K562 (cell line): ENCODE measurements around the gene ETNK2. TPM values are rescaled to one million over a fixed set of nuclear protein-coding genes. Genes with fewer than 3 reads are reported as not detected.

Experiments used
- ATAC-seq: fragments of 200-7000 bp; cut with Tn5 transposase; 3 replicates; pipeline ENCODE4 v1.9.1; 2020; ENCODE audit warnings: moderate library complexity
- BruUV-seq: library from RNA; stranded (reverse); fragments of 400-500 nt; replicated peaks from 2 replicates; lab custom pipeline; 2021; lab: Mats Ljungman, UMichigan
- CTCF ChIA-PET: fragments of 300-600 bp; formaldehyde crosslinking; extraction: SDS; loops from one replicate; lab custom pipeline; 2021; ENCODE audit warnings: low intra/inter-chr PET ratio; lab: Yijun Ruan, JAX
- POLR2A ChIA-PET: fragments of 300-600, 350-650 bp; sonication (Branson Sonifier 250); formaldehyde crosslinking; extraction: SDS; loops from one replicate; lab custom pipeline; 2021; ENCODE audit warnings: antibody characterized with exemption, inconsistent platforms; lab: Yijun Ruan, JAX
- DNase-seq, 4 experiments: peaks; one replicate each; pipeline versions ENCODE4 v3.0.0 to v3.0.0-alpha.2; 2011 to 2018; ENCODE audit warnings: low spot score in 3 of 4, mixed read lengths in 3 of 4; ENCODE audit errors: extremely low read depth in 1 of 4
- FAIRE-seq: peaks from 2 replicates; lab custom pipeline; 2011; peaks lifted over from hg19 to GRCh38; lab: Jason Lieb, UNC
- H2AFZ ChIP-seq: 2 replicates; pipeline ENCODE4 v1.6.0; 2011; ENCODE audit warnings: low read depth, low read length, control low read depth, inconsistent platforms
- H3K27ac ChIP-seq: fragments of 200-600 bp; 3 replicates; pipeline ENCODE4 v1.8.0; 2011; ENCODE audit warnings: low read depth, mild to moderate bottlenecking, control low read depth, inconsistent platforms, low read length, moderate library complexity, mixed read lengths; ENCODE audit errors: extremely low read depth
- H3K27me3 ChIP-seq, 2 experiments: fragments of 300-600 bp in 1 of 2; 2 replicates in 1 of 2; 3 replicates in 1 of 2; pipeline versions ENCODE4 v1.6.0 to v1.8.0; 2011; ENCODE audit warnings: inconsistent platforms in 2 of 2, low read length in 2 of 2, mild to moderate bottlenecking in 1 of 2, mixed read lengths in 1 of 2, moderate library complexity in 1 of 2; ENCODE audit not compliant: control insufficient read depth in 2 of 2, insufficient read depth in 2 of 2
- H3K36me3 ChIP-seq: fragments of 300-600 bp; 3 replicates; pipeline ENCODE4 v1.8.0; 2011; ENCODE audit warnings: mild to moderate bottlenecking, low read length, inconsistent platforms; ENCODE audit not compliant: control insufficient read depth, insufficient read depth
- H3K4me1 ChIP-seq, 2 experiments: fragments of 200-600 bp in 1 of 2; replicated peaks in 1 of 2; 2 replicates in 1 of 2; 3 replicates in 1 of 2; pipeline versions ENCODE4 v1.5.1 to v1.8.0; 2011; ENCODE audit warnings: inconsistent platforms in 2 of 2, low read length in 2 of 2, mild to moderate bottlenecking in 1 of 2, mixed read lengths in 1 of 2, moderate library complexity in 1 of 2; ENCODE audit not compliant: control insufficient read depth in 2 of 2, insufficient read depth in 2 of 2
- H3K4me2 ChIP-seq: 2 replicates; pipeline ENCODE4 v1.6.1; 2011; ENCODE audit warnings: low read length, control low read depth, inconsistent platforms, mixed read lengths; ENCODE audit not compliant: insufficient read depth
- H3K4me3 ChIP-seq: fragments of 200-600 bp; sonication (generic), shearing (Covaris generic); 2 replicates; pipeline ENCODE4 v1.5.1; 2016; ENCODE audit warnings: control low read depth, inconsistent platforms
- H3K79me2 ChIP-seq: fragments of 200-600 bp; 3 replicates; pipeline ENCODE4 v1.8.0; 2011; ENCODE audit warnings: low read length, inconsistent platforms; ENCODE audit not compliant: control insufficient read depth, insufficient read depth
- H3K9ac ChIP-seq, 2 experiments: 2 replicates each; pipeline versions ENCODE4 v1.6.0 to v1.6.1; 2011; ENCODE audit warnings: low read depth in 2 of 2, low read length in 2 of 2, control low read depth in 1 of 2, inconsistent platforms in 1 of 2, mild to moderate bottlenecking in 1 of 2, mixed read lengths in 1 of 2; ENCODE audit not compliant: insufficient read depth in 1 of 2
- H3K9me1 ChIP-seq: one replicate; pipeline ENCODE4 v1.6.0; 2011; ENCODE audit warnings: inconsistent platforms, mild to moderate bottlenecking, low read length, moderate library complexity; ENCODE audit not compliant: control insufficient read depth, insufficient read depth
- H3K9me3 ChIP-seq: replicated peaks from 2 replicates; pipeline ENCODE4 v1.5.1; 2011; ENCODE audit warnings: low read depth, low read length, inconsistent platforms; ENCODE audit not compliant: control insufficient read depth, insufficient read depth
- H4K20me1 ChIP-seq: replicated peaks from 2 replicates; pipeline ENCODE4 v1.6.1; 2011; ENCODE audit warnings: low read length, inconsistent platforms, mixed read lengths; ENCODE audit not compliant: control insufficient read depth, insufficient read depth
- E2F1 ChIP-seq: sonication (generic); formaldehyde crosslinking; IDR thresholded peaks from 2 replicates; pipeline ENCODE4 v1.8.1; 2023; ENCODE audit warnings: mild to moderate bottlenecking, missing genetic modification reagents, moderate library complexity
- FIP1L1 ChIP-seq: fragments of 200-400 bp; formaldehyde crosslinking; IDR thresholded peaks from 2 replicates; pipeline ENCODE4 v1.6.1; 2018; ENCODE audit warnings: mild to moderate bottlenecking, low read depth, low read length; ENCODE audit not compliant: poor library complexity, severe bottlenecking
- GABPB2 ChIP-seq: fragments of 250-450 bp; sonication (Bioruptor Pico); conservative IDR thresholded peaks from 2 replicates; pipeline ENCODE4 v1.5.1; 2021; ENCODE audit warnings: mild to moderate bottlenecking
- KAT8 ChIP-seq: fragments of 450-650 bp; IDR thresholded peaks from 2 replicates; pipeline ENCODE4 v1.6.1; 2016; ENCODE audit warnings: low read depth, mild to moderate bottlenecking
- NFIC ChIP-seq: fragments of 450-650 bp; IDR thresholded peaks from 2 replicates; pipeline ENCODE4 v1.6.1; 2017; ENCODE audit warnings: mild to moderate bottlenecking, inconsistent platforms
- NUFIP1 ChIP-seq: fragments of 450-650 bp; IDR thresholded peaks from 2 replicates; pipeline ENCODE4 v1.6.1; 2018; ENCODE audit not compliant: partially characterized antibody
- POLR3G ChIP-seq: IDR thresholded peaks from 2 replicates; pipeline ENCODE4 v1.6.1; 2011; ENCODE audit not compliant: insufficient read length, insufficient replicate concordance; ENCODE audit errors: extremely low read depth
- POU5F1 ChIP-seq: fragments of 150-350 bp; IDR thresholded peaks from 2 replicates; pipeline ENCODE4 v1.6.1; 2014; ENCODE audit warnings: borderline replicate concordance, low read length, low read depth, mild to moderate bottlenecking; ENCODE audit not compliant: partially characterized antibody
- SIX5 ChIP-seq, 2 experiments: IDR thresholded peaks; 2 replicates each; pipeline ENCODE4 v1.6.1; 2011; ENCODE audit warnings: low read length in 2 of 2, borderline replicate concordance in 1 of 2, low read depth in 1 of 2, mild to moderate bottlenecking in 1 of 2, moderate library complexity in 1 of 2; ENCODE audit not compliant: insufficient read depth in 1 of 2
- SP1 ChIP-seq: sonication (generic); formaldehyde crosslinking; IDR thresholded peaks from 2 replicates; pipeline ENCODE4 v1.8.1; 2022; ENCODE audit warnings: mild to moderate bottlenecking, missing genetic modification reagents
- STAT5B ChIP-seq: fragments of 250-450 bp; sonication (Bioruptor Pico); IDR thresholded peaks from 2 replicates; pipeline ENCODE4 v1.8.0; 2021; ENCODE audit warnings: mild to moderate bottlenecking, inconsistent platforms
- ZNF140 ChIP-seq: fragments of 250-450 bp; sonication (Bioruptor Pico); IDR thresholded peaks from 2 replicates; pipeline ENCODE4 v1.8.0; 2021; ENCODE audit warnings: moderate library complexity, mild to moderate bottlenecking, inconsistent platforms
- ZNF324 ChIP-seq: fragments of 250-450 bp; sonication (Bioruptor Pico); IDR thresholded peaks from 2 replicates; pipeline ENCODE4 v1.4.0; 2020; ENCODE audit warnings: mild to moderate bottlenecking
- ZNF561 ChIP-seq: fragments of 450-650 bp; formaldehyde crosslinking; conservative IDR thresholded peaks from 2 replicates; pipeline ENCODE4 v1.4.0; 2020; ENCODE audit warnings: mild to moderate bottlenecking, moderate library complexity
- ZNF699 ChIP-seq: fragments of 250-450 bp; sonication (Bioruptor Pico); IDR thresholded peaks from 2 replicates; pipeline ENCODE4 v1.8.0; 2021; ENCODE audit warnings: mild to moderate bottlenecking, moderate library complexity; ENCODE audit not compliant: insufficient replicate concordance
- WGBS: fragments of 100-300 bp; shearing (Covaris generic); methylation state at CpG from one replicate; pipeline ENCODE4 v1.1.6; 2016; ENCODE audit warnings: low coverage, mixed read lengths; ENCODE audit not compliant: insufficient coverage; ENCODE audit errors: missing lambda C conversion rate; 5-methylcytosine and 5-hydroxymethylcytosine counted together
- in situ Hi-C: fragments of 300-500 bp; cut with MboI; formaldehyde crosslinking; loops from 4 replicates; pipeline ENCODE4 v1.15.0; 2018; ENCODE audit warnings: inconsistent platforms, mixed read lengths
- intact Hi-C: fragments of 100-400 bp; cut with micrococcal nuclease; formaldehyde crosslinking; loops from 2 replicates; pipeline ENCODE4 v1.14.2; 2022
- polyA plus RNA-seq, 8 experiments: library from polyadenylated mRNA; depleted of rRNA in 4 of 8; stranded (reverse) in 5 of 8; unstranded in 3 of 8; fragments of >200 nt; fragmentation: Nextera tagmentation in 2 of 8; fragmentation: Illumina TruSeq in 1 of 8; extraction: Ambion mirVana in 2 of 8; extraction: Trizol in 1 of 8; gene quantifications; 2 replicates each; pipeline versions ENCODE4 v1.2.1 to v1.2.3, GENCODE V29; 2011 to 2014; ENCODE audit warnings: inconsistent platforms in 1 of 8, missing spikeins in 1 of 8
- total RNA-seq, 7 experiments: library from RNA; depleted of rRNA in 6 of 7; stranded (reverse); fragments of >200 nt in 6 of 7; fragmentation: Illumina TruSeq in 2 of 7; extraction: Trizol in 2 of 7; gene quantifications; 2 replicates each; pipeline versions ENCODE4 v1.2.1 to v1.2.3, GENCODE V29; 2011 to 2021; ENCODE audit warnings: low replicate concordance in 1 of 7

ETNK2 gene
- total and polyA plus RNA-seq, 9 of the 15 experiments (the other 6 are each of a cell fraction or from before 2014, with no cell fraction given): 0.03 to 0.38 (median 0.13) TPM; not detected in 4

- H3K27me3 ChIP-seq: peaks cover 4 to 5% of the 10 kb centered on the region in 2 experiments; a peak in 4 of 5 replicates
- CTCF ChIA-PET: no interaction called here
- no peak for DNase-seq
- H3K79me2 ChIP-seq: no peaks in the 10 kb centered on the region
- TF ChIP-seq ZNF699 (no peak), NUFIP1 (no peak), ZNF561 (CRISPR knock-in tag) (no peak), SIX5 (IDR thresholded peaks at IDR 0.05; ENCODE audit: borderline replicate concordance in 1 of 2, insufficient read depth in 1 of 2, low read depth in 1 of 2, low read length in 2 of 2) (no peak), KAT8 (no peak), POLR3G (no peak), E2F1 (CRISPR knock-in tag) (no peak), NFIC (no peak), GABPB2 (CRISPR knock-in tag) (no peak), STAT5B (no peak), SP1 (CRISPR knock-in tag) (no peak), ZNF140 (CRISPR knock-in tag) (no peak), FIP1L1 (no peak), POU5F1 (no peak), ZNF324 (CRISPR knock-in tag) (no peak)
- TF ChIP-seq, all 486 proteins: peak for 0
- Histone ChIP-seq H2AFZ (no peak overlapping the region), H3K36me3 (no peaks in the 10 kb centered on the region), H3K9ac (no peak overlapping the region), H3K9me1 (no peaks in the 10 kb centered on the region), H3K4me1 (peaks cover 11 to 12% of the 10 kb centered on the region in 2 experiments; a peak in 4 of 5 replicates), H4K20me1 (no peaks in the 10 kb centered on the region), H3K4me2 (no peak overlapping the region), H3K4me3 (no peak overlapping the region), H3K9me3 (0 out of 2 replicates have a peak, but pooled peaks cover 5% of the 10 kb centered on the region), H3K27ac (no peak overlapping the region)
- ATAC-seq (no peak), FAIRE-seq (no peak)
- intact Hi-C loops: no loop called here
- WGBS: 0% methylated on average over 2 of the region's 2 CpGs
- in situ Hi-C loops: loop anchor here (10.0 kb wide), 1 partner anchor 332 kb away; no protein-coding TSS in a partner anchor
- POLR2A ChIA-PET: no interaction called here
- no TSS peak for BruUV-seq
Measured at GRCh38 chr1:204172404-204173029, 20.7 kb upstream of the ETNK2 start.
